GM10266 (cell line): ENCODE results near the gene MEIS2.

Experiments
- DNase-seq: peaks from one replicate; pipeline ENCODE4 v3.0.0; 2012; ENCODE audit errors: extremely low spot score
- TF ChIP-seq, protein P1 (sequence below): IDR thresholded peaks from 2 replicates; pipeline ENCODE4 v1.5.1; 2012; ENCODE audit warnings: mild to moderate bottlenecking, low read depth; ENCODE audit not compliant: control insufficient read depth, insufficient read depth; ENCODE audit errors: missing control alignments

MEIS2 gene

GRCh38 chr15:37104424-37104981, 4.2 kb upstream of the MEIS2 start:
- no peak for DNase-seq
- TF ChIP-seq, protein P1, sequence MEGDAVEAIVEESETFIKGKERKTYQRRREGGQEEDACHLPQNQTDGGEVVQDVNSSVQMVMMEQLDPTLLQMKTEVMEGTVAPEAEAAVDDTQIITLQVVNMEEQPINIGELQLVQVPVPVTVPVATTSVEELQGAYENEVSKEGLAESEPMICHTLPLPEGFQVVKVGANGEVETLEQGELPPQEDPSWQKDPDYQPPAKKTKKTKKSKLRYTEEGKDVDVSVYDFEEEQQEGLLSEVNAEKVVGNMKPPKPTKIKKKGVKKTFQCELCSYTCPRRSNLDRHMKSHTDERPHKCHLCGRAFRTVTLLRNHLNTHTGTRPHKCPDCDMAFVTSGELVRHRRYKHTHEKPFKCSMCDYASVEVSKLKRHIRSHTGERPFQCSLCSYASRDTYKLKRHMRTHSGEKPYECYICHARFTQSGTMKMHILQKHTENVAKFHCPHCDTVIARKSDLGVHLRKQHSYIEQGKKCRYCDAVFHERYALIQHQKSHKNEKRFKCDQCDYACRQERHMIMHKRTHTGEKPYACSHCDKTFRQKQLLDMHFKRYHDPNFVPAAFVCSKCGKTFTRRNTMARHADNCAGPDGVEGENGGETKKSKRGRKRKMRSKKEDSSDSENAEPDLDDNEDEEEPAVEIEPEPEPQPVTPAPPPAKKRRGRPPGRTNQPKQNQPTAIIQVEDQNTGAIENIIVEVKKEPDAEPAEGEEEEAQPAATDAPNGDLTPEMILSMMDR: no peak

DNA sequence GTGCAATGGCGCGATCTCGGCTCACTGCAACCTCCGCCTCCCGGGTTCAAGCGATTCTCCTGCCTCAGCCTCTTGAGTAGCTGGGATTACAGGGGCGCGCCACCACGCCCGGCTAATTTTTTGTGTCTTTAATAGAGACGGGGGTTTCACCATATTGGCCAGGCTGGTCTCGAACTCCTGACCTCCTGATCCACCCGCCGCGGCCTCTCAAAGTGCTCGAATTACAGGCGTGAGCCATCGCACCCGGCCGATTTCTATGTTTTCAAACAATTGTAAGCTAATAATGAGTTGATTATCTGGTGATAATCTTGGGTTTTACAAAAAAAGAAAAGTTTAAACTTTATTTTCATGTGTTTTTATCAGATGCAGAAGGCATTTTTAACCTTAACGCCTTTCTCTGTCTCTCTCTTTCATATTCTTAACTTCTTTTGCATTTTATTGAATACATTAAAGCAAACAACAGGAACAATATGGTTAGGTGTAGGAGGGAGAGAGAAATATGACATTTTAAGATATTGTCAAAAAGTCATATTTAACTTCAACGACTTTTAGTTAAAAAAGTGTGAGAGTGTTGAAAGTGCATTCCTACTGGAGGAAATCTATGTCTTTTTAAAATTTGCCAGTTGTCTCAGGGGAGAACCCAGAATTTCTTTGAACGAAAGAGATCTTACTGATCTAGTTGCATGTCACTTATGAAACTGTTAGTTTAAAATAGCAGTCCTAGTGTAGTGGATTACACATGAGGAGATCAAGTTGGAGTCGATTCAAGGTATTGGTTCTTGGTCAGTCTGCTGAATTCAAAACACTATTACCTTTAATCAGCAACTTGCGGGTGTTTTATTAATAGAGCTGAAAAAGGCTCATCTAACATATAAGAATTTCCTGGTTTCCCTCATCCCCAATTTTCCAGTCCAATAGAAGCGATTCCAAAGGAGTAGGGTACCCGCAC, 3.4 kb upstream of the MEIS2 start:
- TF ChIP-seq, protein P1: no peak
- DNase-seq: no peak

- TF ChIP-seq, protein P1: no peak
- DNase-seq: no peak
Observed at GRCh38 chr15:37103163-37103435, 2.8 kb upstream of the MEIS2 start.

DNA sequence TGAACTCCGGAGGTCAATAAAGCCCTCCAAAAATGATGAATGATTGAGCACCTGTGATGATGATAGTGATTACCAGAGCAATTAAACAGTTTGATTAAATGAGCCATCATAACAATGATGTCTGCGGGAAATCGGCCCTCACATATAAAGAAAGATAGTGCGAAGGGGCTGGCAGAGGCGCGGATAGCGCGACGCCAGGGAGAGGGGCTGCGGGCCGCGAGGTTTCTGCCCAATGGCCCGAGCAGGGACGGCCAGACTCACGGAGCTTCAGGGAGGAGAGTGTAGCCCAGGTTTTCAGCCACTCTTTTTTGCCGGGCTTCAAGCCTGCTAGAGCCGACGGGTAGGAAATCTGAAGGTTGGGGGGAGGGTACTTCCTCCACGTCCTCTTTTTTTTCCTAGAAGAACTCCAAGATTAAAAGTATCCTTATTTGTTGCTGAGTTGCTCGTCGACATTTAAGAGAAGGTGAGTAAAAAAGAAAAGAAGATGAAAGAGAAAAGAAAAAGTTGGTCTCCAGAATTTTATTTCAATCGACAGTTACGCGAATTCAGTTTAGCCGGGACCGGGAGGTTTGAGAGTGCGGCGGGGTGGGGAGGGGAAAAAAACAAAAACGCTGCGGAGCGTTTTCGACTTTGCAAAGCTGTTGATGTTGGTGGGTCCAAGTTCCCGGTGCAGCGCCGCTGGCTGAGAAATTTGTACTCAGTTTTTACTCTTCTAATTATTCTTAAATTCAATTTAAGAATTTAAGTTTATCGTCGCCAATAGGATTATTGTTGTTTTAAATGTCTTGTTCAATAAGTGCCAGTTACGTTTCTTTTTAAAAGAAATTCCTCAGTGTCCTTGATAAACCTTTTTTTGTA, 2.2 kb upstream of the MEIS2 start:
- TF ChIP-seq, protein P1: no peak
- no peak for DNase-seq

DNA sequence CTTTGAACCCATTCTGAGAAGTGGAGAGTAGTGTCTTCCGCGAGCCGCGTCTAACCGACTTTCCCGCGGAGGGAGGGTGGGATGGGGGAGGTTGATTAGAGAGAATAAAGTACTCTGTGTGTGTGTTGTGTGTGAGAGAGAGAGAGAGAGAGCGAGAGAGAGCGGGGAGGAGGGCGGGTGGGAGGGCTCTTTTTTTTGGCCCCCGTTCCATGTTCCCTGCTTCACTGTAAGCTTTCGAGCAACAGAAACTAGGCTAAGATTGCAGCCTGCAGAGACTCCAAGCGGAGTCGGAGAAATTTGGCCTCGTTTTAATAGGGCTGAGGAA, 1.6 kb upstream of the MEIS2 start:
- no peak for DNase-seq
- TF ChIP-seq, protein P1: no peak

- peak; percentile 67 for DNase-seq
- TF ChIP-seq, protein P1: no peak
Observed at GRCh38 chr15:37100966-37101215, 542 bp upstream of the MEIS2 start.

DNA sequence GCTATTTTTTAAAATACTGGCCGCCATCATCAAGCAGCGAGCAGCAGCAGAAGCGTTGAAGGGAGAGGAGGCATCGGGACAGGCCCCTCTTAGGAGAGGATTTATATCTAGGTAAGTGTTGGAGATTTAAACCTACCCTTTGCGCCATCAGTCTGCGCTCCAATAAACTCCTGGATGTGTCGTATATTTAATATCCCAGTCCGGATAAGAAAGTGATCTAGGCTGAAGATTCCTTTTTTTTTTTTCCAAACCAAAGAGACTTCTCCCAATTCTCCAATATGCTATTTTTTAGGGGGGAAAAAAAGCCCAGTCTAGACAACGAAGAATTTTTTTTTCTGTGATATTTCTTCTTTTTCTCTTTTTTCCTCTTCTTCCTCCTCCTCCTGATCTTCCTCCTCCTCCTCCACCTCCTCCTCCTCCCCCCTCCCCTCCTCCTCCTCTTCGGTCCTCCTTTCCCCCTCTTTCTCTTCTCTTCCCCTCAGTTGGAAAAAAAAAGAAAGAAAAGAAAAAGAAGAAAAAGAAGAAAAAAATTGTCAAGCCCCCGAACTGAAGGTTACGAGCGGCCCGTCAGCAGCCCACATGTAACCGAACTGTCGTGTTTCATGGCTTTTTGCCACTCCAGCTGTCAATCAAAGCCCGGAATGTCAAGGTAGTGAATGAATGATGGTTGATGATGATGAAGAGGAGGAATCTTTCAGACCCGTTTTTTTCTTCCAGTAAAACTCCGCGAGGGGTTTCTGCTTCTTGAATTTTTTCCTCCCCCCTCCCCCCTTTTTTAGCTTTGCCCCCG, 835 bp downstream of the MEIS2 start:
- no peak for DNase-seq
- TF ChIP-seq, protein P1: no peak
